T-cell (primary cell): ENCODE measurements around the gene PLPPR4. TPM values are rescaled to one million over a fixed set of nuclear protein-coding genes. Genes with fewer than 3 reads are reported as not detected.

ENCODE experiments used
- ATAC-seq, 4 experiments: fragments of 200-7000 bp in 3 of 4; fragments of 150-1000 bp in 1 of 4; cut with Tn5 transposase; replicated peaks in 1 of 4; 1 replicate in 3 of 4; 2 replicates in 1 of 4; pipeline ENCODE4 v1.10.0; 2021; ENCODE audit warnings: moderate library complexity in 3 of 4, mild to moderate bottlenecking in 2 of 4, moderate number of reproducible peaks in 1 of 4
- CTCF ChIA-PET, 2 donors: fragments of 300-600 bp; sonication (Branson Sonifier 250); formaldehyde crosslinking; loops; one replicate each; lab custom pipeline; 2022; ENCODE audit warnings: antibody characterized with exemption in 2 of 2; lab: Charles Lee
- POLR2A ChIA-PET, 2 donors: fragments of 300-600 bp; sonication (Branson Sonifier 250); formaldehyde crosslinking; loops; one replicate each; lab custom pipeline; 2022; ENCODE audit warnings: antibody characterized with exemption in 2 of 2; lab: Charles Lee
- DNase-seq, 35 experiments: peaks; one replicate each; pipeline versions ENCODE4 v3.0.0 to v3.0.0-alpha.2; 2013 to 2023
- H3K27ac ChIP-seq: one replicate; pipeline ENCODE4 v1.5.1; 2013; ENCODE audit warnings: low read length
- H3K27me3 ChIP-seq, 2 experiments: replicated peaks in 1 of 2; 1 replicate in 1 of 2; 2 replicates in 1 of 2; pipeline versions ENCODE4 v1.6.1 to v1.7.0; 2013; ENCODE audit warnings: low read length in 1 of 2, mixed read lengths in 1 of 2; ENCODE audit not compliant: control insufficient read depth in 2 of 2, insufficient read depth in 2 of 2; ENCODE audit errors: extremely low read depth in 1 of 2
- H3K36me3 ChIP-seq, 2 donors: 1 replicate in 1 of 2; 2 replicates in 1 of 2; pipeline versions ENCODE4 v1.6.1 to v1.7.0; 2013; ENCODE audit warnings: low read length in 1 of 2; ENCODE audit not compliant: control insufficient read depth in 2 of 2, insufficient read depth in 1 of 2; ENCODE audit errors: extremely low read depth in 1 of 2
- H3K4me1 ChIP-seq, 2 experiments: 1 replicate in 1 of 2; 2 replicates in 1 of 2; pipeline versions ENCODE4 v1.6.1 to v1.7.0; 2013; ENCODE audit warnings: low read length in 2 of 2, mixed read lengths in 1 of 2; ENCODE audit not compliant: insufficient read depth in 2 of 2, control insufficient read depth in 1 of 2; ENCODE audit errors: extremely low read depth in 1 of 2
- H3K4me3 ChIP-seq, 2 donors: 1 replicate in 1 of 2; 2 replicates in 1 of 2; pipeline versions ENCODE4 v1.5.1 to v1.7.0; 2013; ENCODE audit warnings: mild to moderate bottlenecking in 2 of 2, low read length in 1 of 2, moderate library complexity in 1 of 2; ENCODE audit not compliant: control insufficient read depth in 1 of 2; ENCODE audit errors: extremely low read depth in 1 of 2
- H3K9me3 ChIP-seq: 2 replicates; pipeline ENCODE4 v1.7.0; 2013
- H3K27ac Mint-ChIP-seq, 2 donors: one replicate each; pipeline ENCODE4 v1.8.0; 2020 to 2021; ENCODE audit warnings: mild to moderate bottlenecking in 2 of 2, mixed read lengths in 2 of 2
- H3K27me3 Mint-ChIP-seq, 2 donors: one replicate each; pipeline ENCODE4 v1.8.0; 2021 to 2022; ENCODE audit warnings: mixed read lengths in 2 of 2
- H3K36me3 Mint-ChIP-seq: one replicate; pipeline ENCODE4 v1.8.0; 2021; ENCODE audit warnings: mixed read lengths
- H3K4me1 Mint-ChIP-seq, 3 donors: one replicate each; pipeline ENCODE4 v1.8.0; 2020 to 2022; ENCODE audit warnings: mixed read lengths in 3 of 3, mild to moderate bottlenecking in 1 of 3
- H3K4me3 Mint-ChIP-seq, 3 donors: one replicate each; pipeline ENCODE4 v1.8.0; 2020 to 2022; ENCODE audit warnings: mild to moderate bottlenecking in 3 of 3, mixed read lengths in 3 of 3, moderate library complexity in 3 of 3
- H3K9me3 Mint-ChIP-seq, 3 donors: one replicate each; pipeline ENCODE4 v1.8.0; 2020 to 2022; ENCODE audit warnings: mixed read lengths in 3 of 3
- whole genome bisulfite sequencing: methylation state at CpG from one replicate; pipeline ENCODE4 v1.1.5; 2013; ENCODE audit warnings: missing lambda C conversion rate; ENCODE audit not compliant: insufficient coverage; 5-methylcytosine and 5-hydroxymethylcytosine counted together
- total RNA-seq, 35 experiments: library from RNA in 6 of 35; stranded (reverse) in 6 of 35; fragments of 120-200 nt in 1 of 35; gene quantifications; one replicate each; pipeline versions ENCODE4 v1.2.1 to v1.2.4 and lab custom pipeline; 2013 to 2026

Gene PLPPR4, protein sequence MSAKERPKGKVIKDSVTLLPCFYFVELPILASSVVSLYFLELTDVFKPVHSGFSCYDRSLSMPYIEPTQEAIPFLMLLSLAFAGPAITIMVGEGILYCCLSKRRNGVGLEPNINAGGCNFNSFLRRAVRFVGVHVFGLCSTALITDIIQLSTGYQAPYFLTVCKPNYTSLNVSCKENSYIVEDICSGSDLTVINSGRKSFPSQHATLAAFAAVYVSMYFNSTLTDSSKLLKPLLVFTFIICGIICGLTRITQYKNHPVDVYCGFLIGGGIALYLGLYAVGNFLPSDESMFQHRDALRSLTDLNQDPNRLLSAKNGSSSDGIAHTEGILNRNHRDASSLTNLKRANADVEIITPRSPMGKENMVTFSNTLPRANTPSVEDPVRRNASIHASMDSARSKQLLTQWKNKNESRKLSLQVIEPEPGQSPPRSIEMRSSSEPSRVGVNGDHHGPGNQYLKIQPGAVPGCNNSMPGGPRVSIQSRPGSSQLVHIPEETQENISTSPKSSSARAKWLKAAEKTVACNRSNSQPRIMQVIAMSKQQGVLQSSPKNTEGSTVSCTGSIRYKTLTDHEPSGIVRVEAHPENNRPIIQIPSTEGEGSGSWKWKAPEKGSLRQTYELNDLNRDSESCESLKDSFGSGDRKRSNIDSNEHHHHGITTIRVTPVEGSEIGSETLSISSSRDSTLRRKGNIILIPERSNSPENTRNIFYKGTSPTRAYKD
- total RNA-seq, result not detected
- not detected for total RNA-seq (2013)
- 0 to 0.06 (median 0) reads per million in 29 experiments for total RNA-seq (lab: John Stamatoyannopoulos, UW)

DNA sequence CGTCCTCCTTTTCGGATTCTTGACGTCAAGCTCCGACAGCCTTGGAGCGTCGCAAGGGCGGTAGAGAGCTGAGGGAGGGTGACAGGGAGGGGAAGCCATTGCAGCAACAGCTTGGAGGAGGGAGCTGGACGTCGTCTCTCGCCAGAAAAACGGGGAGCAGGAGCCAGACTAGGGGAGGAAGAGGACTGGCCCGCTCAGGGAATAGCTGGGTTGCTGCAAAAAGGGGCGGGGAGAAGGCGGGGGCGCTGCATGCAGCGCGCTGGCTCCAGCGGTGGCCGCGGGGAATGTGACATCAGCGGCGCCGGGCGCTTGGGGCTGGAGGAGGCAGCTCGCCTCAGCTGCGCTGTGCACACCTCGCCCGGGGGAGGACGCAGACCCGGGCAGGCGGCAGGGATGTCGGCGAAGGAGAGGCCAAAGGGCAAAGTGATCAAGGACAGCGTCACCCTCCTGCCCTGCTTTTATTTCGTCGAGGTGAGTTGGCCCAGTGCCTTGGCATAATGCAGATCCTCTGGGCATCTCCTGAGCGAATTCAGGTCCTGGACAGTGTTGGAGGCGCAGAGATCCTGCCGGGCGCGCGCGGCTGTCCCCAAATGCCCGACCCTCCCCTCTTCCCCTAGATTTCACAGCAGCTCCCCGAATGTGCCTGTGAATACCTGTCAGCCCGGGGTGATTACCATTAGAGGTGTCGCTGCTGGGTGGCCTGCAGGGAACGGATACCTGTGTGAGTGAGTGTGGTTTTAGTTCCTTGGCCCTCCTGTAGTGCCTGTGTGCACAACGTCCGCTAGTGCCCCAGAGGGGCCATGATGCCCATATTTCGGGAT, at the start of gene PLPPR4:
Gene PLPPR4 (plus strand): TSS at position 292 of the 821 bp plus-strand sequence. CDS start 102 bp downstream, at position 394.
- H3K36me3 ChIP-seq, result no peaks in the 10 kb centered on the region
- no peaks in the 10 kb centered on the region for H3K9me3 ChIP-seq
- no peak within 1 kb of the TSS for H3K27ac ChIP-seq
- Mint-ChIP-seq H3K36me3 (no peaks in the 10 kb centered on the region), H3K4me3 (peak within 1 kb of the TSS in 2 of 3 donors; percentile 17 to 52), H3K27ac (no peak within 1 kb of the TSS), H3K27me3 (peaks cover 28 to 52% of the 10 kb centered on the region in 2 donors), H3K4me1 (peaks cover 7 to 9% (median 8%) of the 10 kb centered on the region in 3 donors), H3K9me3 (peaks cover 0 to 7% (median 0%) of the 10 kb centered on the region in 3 donors)
- H3K4me3 ChIP-seq, result peak within 1 kb of the TSS in 1 of 2 donors; percentile 5
- H3K4me1 ChIP-seq, result no peaks in the 10 kb centered on the region
- ChIA-PET POLR2A (interaction anchor here in 1 of 2 donors (0.7 kb wide), 1 partner anchor 443 kb away, joined by 3 read pairs; no protein-coding TSS in a partner anchor), CTCF (no interaction called here)
- peak in 1 of 35 experiments; percentile 0 for DNase-seq
- ATAC-seq, result no peak
- peaks cover 5 to 18% of the 10 kb centered on the region in 2 experiments for H3K27me3 ChIP-seq
- WGBS, result 5% methylated on average over 40 of the region's 51 CpGs

DNA sequence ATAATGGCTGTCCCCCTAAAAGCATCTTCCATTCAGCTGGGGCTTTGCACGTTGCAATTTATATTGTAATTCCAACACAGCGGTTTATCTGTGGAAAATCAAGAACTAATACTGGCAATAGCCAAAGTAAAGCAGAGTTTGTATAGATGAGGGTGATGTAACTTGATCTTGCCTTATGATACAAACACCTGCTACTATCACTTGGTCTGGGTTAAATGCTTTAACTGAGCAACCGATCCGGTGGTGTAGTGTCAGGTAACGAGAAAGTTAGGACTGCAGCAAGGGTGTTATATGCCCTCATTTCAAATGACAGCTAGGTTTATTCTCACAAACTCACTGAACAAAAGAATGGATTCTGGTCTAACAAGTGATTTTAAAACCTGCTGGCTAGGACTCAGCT, 47.3 kb upstream of the PLPPR4 start:
- CTCF ChIA-PET, result interaction anchor here in 1 of 2 donors (0.8 kb wide), 1 partner anchor 107 kb away, joined by 3 read pairs; no protein-coding TSS in a partner anchor
- H3K27ac Mint-ChIP-seq, result no peak overlapping the region

DNA sequence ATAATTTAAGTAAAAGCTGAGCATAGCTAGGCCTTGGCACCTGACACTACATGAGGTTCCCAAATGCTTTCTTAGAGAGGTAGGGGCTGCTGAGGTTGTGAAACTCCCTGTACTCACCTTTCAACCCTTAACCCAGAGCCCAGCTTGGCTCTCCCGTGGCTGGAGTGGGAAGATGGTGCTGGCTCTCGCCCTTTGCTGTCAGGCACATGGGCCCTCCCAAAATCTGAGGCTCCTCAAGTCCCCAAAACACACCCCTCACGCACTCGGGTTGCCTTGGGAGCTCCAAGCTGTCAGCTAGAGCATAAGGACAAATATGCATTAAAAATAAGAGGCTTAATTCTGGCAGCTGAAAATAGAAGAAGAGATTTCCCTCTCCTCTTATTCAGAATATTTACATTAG, 46.7 kb upstream of the PLPPR4 start:
- DNase-seq, result no peak
- Histone ChIP-seq H3K27me3 (no peaks in the 10 kb centered on the region), H3K36me3 (no peaks in the 10 kb centered on the region), H3K27ac (no peak overlapping the region), H3K4me3 (no peak overlapping the region), H3K9me3 (no peaks in the 10 kb centered on the region), H3K4me1 (no peaks in the 10 kb centered on the region)
- Mint-ChIP-seq H3K36me3 (no peaks in the 10 kb centered on the region), H3K4me1 (no peaks in the 10 kb centered on the region), H3K9me3 (peaks cover 0 to 7% (median 6%) of the 10 kb centered on the region in 3 donors), H3K27ac (no peak overlapping the region), H3K27me3 (peaks cover 5 to 12% of the 10 kb centered on the region in 2 donors), H3K4me3 (no peak overlapping the region)
- ChIA-PET POLR2A (no interaction called here), CTCF (interaction anchor here in 1 of 2 donors (0.8 kb wide), 1 partner anchor 106 kb away, joined by 3 read pairs; no protein-coding TSS in a partner anchor)
- no CpG with 5 or more reads among the region's 4 CpGs for WGBS
- ATAC-seq, result no peak

More for the DNA sequence above, 47.3 kb upstream of the PLPPR4 start:
- Histone ChIP-seq H3K27ac (no peak overlapping the region), H3K27me3 (no peaks in the 10 kb centered on the region), H3K4me3 (no peak overlapping the region), H3K9me3 (no peaks in the 10 kb centered on the region), H3K36me3 (no peaks in the 10 kb centered on the region), H3K4me1 (no peaks in the 10 kb centered on the region)
- POLR2A ChIA-PET, result no interaction called here
- Mint-ChIP-seq H3K36me3 (no peaks in the 10 kb centered on the region), H3K27me3 (peaks cover 5 to 12% of the 10 kb centered on the region in 2 donors), H3K4me1 (no peaks in the 10 kb centered on the region), H3K4me3 (no peak overlapping the region), H3K9me3 (peaks cover 0 to 7% (median 6%) of the 10 kb centered on the region in 3 donors)
- DNase-seq (no peak), ATAC-seq (no peak)
- 100% methylated on average over 3 of the region's 5 CpGs for WGBS

DNA sequence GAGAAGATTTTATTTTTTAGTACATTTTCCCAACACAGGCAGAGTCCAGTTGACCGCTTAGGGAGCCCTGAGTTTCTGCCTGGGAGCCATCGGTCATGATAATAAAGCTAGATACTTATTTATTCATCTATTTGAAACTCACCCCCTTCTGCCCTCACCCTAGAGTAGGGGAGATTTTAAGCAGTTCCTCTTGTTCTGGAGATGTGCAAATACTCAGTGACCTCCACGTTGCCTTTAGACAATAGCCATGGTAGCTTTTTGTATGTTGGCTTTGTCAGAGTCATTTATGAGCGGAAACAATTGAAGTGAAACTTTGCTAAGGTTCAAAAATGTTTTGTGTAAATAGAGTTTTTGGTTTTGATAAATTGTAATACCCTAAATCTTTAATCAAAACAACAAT, 45.7 kb upstream of the PLPPR4 start:
- DNase-seq, result no peak
- peaks cover 5 to 12% of the 10 kb centered on the region in 2 donors for H3K27me3 Mint-ChIP-seq
- Histone ChIP-seq H3K27ac (no peak overlapping the region), H3K9me3 (no peaks in the 10 kb centered on the region), H3K27me3 (no peaks in the 10 kb centered on the region), H3K36me3 (no peaks in the 10 kb centered on the region), H3K4me3 (no peak overlapping the region), H3K4me1 (no peaks in the 10 kb centered on the region)
- POLR2A ChIA-PET, result no interaction called here
- H3K36me3 Mint-ChIP-seq, result no peaks in the 10 kb centered on the region
- H3K4me3 Mint-ChIP-seq, result no peak overlapping the region
- no peak for ATAC-seq
- peaks cover 0 to 7% (median 6%) of the 10 kb centered on the region in 3 donors for H3K9me3 Mint-ChIP-seq
- WGBS, result no CpG with 5 or more reads among the region's 4 CpGs
- H3K4me1 Mint-ChIP-seq, result no peaks in the 10 kb centered on the region
- CTCF ChIA-PET, result interaction anchor here in 1 of 2 donors (0.6 kb wide), 1 partner anchor 37 kb away, joined by 3 read pairs; no protein-coding TSS in a partner anchor
- H3K27ac Mint-ChIP-seq, result no peak overlapping the region

DNA sequence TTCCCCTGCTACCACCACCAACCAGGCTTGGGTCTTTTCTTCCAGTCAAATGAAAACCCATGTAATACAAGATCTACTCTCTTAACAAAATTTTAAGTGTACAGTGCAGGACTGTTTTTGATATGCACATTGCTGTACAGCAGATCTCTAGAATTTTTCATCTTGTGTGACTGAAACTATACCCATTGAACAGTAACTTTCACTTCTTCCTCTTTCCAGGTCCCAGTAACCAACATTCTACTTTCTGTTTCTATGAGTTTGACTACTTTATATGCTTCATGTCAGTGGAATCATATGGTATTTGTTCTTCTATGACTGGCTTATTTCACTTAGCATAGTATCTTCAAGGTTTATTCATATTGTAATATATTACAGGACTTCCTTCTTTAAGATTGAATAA, 45.3 kb upstream of the PLPPR4 start:
- Mint-ChIP-seq H3K27ac (no peak overlapping the region), H3K4me3 (no peak overlapping the region), H3K27me3 (peaks cover 3 to 12% of the 10 kb centered on the region in 2 donors), H3K9me3 (peaks cover 0 to 7% (median 6%) of the 10 kb centered on the region in 3 donors), H3K36me3 (no peaks in the 10 kb centered on the region), H3K4me1 (no peaks in the 10 kb centered on the region)
- CTCF ChIA-PET, result no interaction called here
- H3K36me3 ChIP-seq, result no peaks in the 10 kb centered on the region
- DNase-seq (no peak), ATAC-seq (no peak)
- H3K27me3 ChIP-seq, result no peaks in the 10 kb centered on the region
- POLR2A ChIA-PET, result no interaction called here
- H3K27ac ChIP-seq, result no peak overlapping the region
- no peak overlapping the region for H3K4me3 ChIP-seq
- H3K9me3 ChIP-seq, result no peaks in the 10 kb centered on the region
- no peaks in the 10 kb centered on the region for H3K4me1 ChIP-seq
